Testis (tissue), 3 donors: ENCODE data around the gene SDC3. TPM values are rescaled to one million over a fixed set of nuclear protein-coding genes. Genes with fewer than 3 reads are reported as not detected.
A peak's percentile ranks its signal among the peaks of the same experiment; 100 is the strongest.

Experiments
- DNase-seq: peaks from one replicate; pipeline ENCODE4 v3.0.0-alpha.2; 2019
- H3K27ac ChIP-seq, 2 donors: fragments of 200-600 bp; sonication (generic); one replicate each; pipeline ENCODE4 v1.5.1; 2019
- H3K27me3 ChIP-seq: fragments of 200-600 bp; sonication (generic); one replicate; pipeline ENCODE4 v1.5.1; 2019
- H3K36me3 ChIP-seq: fragments of 200-600 bp; sonication (generic); one replicate; pipeline ENCODE4 v1.5.1; 2017; ENCODE audit warnings: low read depth; ENCODE audit errors: missing control alignments
- H3K4me1 ChIP-seq: fragments of 200-600 bp; sonication (generic); one replicate; pipeline ENCODE4 v1.5.1; 2019
- H3K4me3 ChIP-seq, 2 donors: fragments of 200-600 bp; sonication (generic); one replicate each; pipeline ENCODE4 v1.5.1; 2017 to 2019
- H3K9me3 ChIP-seq: fragments of 200-600 bp; sonication (generic); one replicate; pipeline ENCODE4 v1.5.1; 2017
- POLR2A ChIP-seq: fragments of 450-650 bp; IDR thresholded peaks from one replicate; pipeline ENCODE4 v1.6.1; 2017; ENCODE audit warnings: antibody characterized with exemption, mild to moderate bottlenecking, moderate library complexity
- WGBS, 2 donors: methylation state at CpG; one replicate each; pipeline ENCODE4 v1.1.5; 2018; 5-methylcytosine and 5-hydroxymethylcytosine counted together
- intact Hi-C: fragments of 100-400 bp; cut with DNase I; formaldehyde crosslinking; loops from one replicate; pipeline ENCODE4 v1.15.1; 2023; ENCODE audit warnings: low total_unique reads
- polyA plus RNA-seq: library from polyadenylated mRNA; stranded (reverse); fragments of 350-450 nt; fragmentation: Illumina TruSeq; extraction: RNeasy Lipid Tissue Mini Kit (QIAGEN cat#74804); gene quantifications from one replicate; pipeline ENCODE4 v1.2.3, GENCODE V29; 2014; ENCODE audit warnings: low read depth, low replicate concordance; ENCODE audit not compliant: insufficient read depth
- total RNA-seq, 2 donors: library from RNA; depleted of rRNA; stranded (reverse); fragments of >200 nt; gene quantifications; one replicate each; pipeline ENCODE4 v1.2.3, GENCODE V29; 2016
- TF ChIP-seq, protein P1 (sequence below), 3 experiments: fragments of 450-650 bp in 2 of 3; fragments of 200-600 bp in 1 of 3; sonication (generic) in 1 of 3; IDR thresholded peaks; one replicate each; pipeline ENCODE4 v1.5.1; 2016 to 2019; ENCODE audit warnings: antibody characterized with exemption in 3 of 3, mild to moderate bottlenecking in 2 of 3, moderate library complexity in 1 of 3

The SDC3 gene
- total and polyA plus RNA-seq, 3 donors from 2014 or later: 3.9 to 21.2 (median 6.9) TPM

DNA sequence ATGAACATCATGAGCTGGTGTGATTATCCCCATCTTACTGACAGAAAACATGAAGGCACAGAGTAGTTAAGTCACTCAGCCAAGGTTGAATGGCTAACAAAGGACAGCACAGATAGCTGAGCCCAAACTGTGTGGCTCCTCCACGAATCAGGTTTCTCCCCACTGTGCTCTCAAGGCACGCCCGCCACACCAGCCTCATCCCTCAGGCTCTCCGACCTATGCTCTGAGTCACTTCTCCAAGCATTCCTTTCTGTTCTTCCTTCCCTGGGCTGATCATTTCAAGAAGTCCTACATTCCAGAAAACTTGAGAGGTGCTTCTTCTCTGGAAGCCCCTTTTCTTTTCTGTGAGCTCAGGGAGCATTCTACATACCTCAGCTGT, 25.3 kb upstream of the SDC3 start:
- Histone ChIP-seq H3K4me1 (no peaks in the 10 kb centered on the region), H3K27ac (no peak overlapping the region), H3K9me3 (no peaks in the 10 kb centered on the region), H3K27me3 (no peaks in the 10 kb centered on the region), H3K4me3 (no peak overlapping the region), H3K36me3 (no peaks in the 10 kb centered on the region)
- WGBS, 2 donors: 83 to 86% methylated on average over 4 of the region's 4 CpGs
- TF ChIP-seq, protein P1, sequence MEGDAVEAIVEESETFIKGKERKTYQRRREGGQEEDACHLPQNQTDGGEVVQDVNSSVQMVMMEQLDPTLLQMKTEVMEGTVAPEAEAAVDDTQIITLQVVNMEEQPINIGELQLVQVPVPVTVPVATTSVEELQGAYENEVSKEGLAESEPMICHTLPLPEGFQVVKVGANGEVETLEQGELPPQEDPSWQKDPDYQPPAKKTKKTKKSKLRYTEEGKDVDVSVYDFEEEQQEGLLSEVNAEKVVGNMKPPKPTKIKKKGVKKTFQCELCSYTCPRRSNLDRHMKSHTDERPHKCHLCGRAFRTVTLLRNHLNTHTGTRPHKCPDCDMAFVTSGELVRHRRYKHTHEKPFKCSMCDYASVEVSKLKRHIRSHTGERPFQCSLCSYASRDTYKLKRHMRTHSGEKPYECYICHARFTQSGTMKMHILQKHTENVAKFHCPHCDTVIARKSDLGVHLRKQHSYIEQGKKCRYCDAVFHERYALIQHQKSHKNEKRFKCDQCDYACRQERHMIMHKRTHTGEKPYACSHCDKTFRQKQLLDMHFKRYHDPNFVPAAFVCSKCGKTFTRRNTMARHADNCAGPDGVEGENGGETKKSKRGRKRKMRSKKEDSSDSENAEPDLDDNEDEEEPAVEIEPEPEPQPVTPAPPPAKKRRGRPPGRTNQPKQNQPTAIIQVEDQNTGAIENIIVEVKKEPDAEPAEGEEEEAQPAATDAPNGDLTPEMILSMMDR (IDR thresholded peaks at IDR 0.05): no peak
- no peak for TF ChIP-seq POLR2A
- intact Hi-C loops: no loop called here
- no peak for DNase-seq

DNA sequence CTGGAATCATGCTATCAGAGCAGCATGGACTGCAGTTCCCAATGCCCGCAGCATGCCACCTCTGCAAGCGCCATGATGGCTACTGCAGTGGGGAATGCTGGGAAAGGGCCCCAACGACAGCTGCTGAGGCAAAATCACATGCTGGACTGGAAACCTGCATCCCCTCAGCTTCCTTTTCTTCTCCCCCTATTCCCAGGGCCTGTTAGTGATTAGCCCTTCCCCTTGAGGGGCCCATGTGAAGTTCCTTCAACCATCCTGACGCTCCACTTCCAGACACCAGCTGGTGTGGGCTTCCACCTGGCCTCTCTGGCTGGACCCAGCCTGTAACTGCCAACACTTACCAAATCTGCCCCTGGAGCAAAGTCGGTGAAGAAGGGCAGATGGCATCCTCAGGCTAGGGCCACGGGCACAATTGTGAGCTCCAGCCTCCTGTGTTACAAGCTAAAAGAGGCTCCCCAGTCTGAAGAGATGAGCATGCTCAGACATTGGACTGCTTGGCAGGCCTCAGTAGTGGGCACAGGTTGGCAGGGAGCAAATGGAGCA, 22.1 kb upstream of the SDC3 start:
- Histone ChIP-seq H3K9me3 (no peaks in the 10 kb centered on the region), H3K4me1 (no peaks in the 10 kb centered on the region), H3K27ac (no peak overlapping the region), H3K4me3 (no peak overlapping the region), H3K36me3 (no peaks in the 10 kb centered on the region), H3K27me3 (no peaks in the 10 kb centered on the region)
- intact Hi-C loops: no loop called here
- 61 to 85% methylated on average over 6 of the region's 6 CpGs for WGBS, 2 donors
- no peak for TF ChIP-seq POLR2A
- TF ChIP-seq, protein P1 (IDR thresholded peaks at IDR 0.05): no peak
- DNase-seq: no peak

DNA sequence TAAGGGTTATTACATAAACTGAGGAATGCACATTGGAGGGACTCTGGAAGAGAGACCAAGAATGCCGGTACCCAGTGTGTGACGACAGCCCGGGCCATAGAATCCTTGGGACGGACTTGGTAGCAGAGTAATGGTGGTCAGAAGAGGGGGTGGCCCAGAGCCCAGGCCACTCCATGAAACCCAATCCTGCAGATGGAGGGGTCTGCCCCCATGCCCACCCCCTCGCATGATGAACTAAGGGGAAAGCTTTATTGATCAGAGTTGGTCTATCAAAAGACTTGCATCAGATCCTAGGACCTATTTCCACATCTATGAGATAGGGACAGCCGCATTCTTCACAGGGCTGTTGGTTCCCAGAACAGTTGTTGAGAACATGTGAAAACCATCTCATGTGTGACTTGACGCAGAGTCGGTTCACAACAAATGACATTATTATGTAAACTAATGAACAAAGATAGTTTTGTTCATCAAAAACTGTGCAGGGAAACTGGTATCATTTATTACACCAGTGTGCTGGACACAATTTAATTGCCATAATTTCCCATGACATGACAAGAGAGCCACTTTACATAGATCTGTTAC, 21.5 kb upstream of the SDC3 start:
- 79 to 88% methylated on average over 8 of the region's 8 CpGs for WGBS, 2 donors
- no peak for TF ChIP-seq POLR2A
- intact Hi-C loops: no loop called here
- no peak for DNase-seq
- Histone ChIP-seq H3K9me3 (no peaks in the 10 kb centered on the region), H3K4me1 (no peaks in the 10 kb centered on the region), H3K4me3 (no peak overlapping the region), H3K36me3 (no peaks in the 10 kb centered on the region), H3K27ac (no peak overlapping the region), H3K27me3 (no peaks in the 10 kb centered on the region)

DNA sequence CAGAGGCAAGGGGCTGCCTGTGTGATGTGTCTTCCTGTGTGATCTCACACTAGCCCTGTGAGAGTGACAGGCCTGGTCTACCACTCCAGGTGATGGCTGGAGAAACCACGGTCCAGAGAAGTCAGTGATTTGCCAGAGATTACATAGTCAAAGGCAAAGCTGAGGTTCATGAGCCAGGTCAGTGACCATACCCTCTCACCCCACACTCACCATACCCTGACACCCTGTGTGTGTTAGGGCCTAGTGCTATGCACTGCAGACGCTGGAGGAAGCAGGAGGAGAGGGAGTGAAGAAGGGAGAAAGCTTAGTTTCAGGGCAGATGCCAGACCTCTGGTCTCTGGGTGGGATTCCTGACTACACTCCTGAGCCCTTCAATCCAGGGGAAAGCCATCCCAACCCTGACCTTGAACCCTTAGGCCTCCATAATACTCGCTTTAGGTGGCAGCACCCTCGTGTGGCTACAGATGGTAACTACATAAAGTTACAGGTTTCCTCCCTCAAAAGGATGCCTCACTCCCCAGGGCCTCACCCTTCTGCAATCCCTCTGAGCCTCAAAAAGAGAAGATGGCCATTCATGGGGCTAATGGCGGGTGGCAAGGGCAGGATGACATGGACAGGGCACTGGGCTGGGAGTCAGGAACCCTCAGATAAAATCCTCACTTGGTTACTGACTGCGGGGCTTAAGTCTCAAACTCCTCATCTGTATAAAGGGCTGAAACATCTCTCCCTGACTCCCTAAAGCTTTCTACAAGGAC, 20.8 kb upstream of the SDC3 start:
- Histone ChIP-seq H3K27me3 (no peaks in the 10 kb centered on the region), H3K9me3 (no peaks in the 10 kb centered on the region), H3K36me3 (no peaks in the 10 kb centered on the region), H3K27ac (no peak overlapping the region), H3K4me1 (no peaks in the 10 kb centered on the region), H3K4me3 (no peak overlapping the region)
- TF ChIP-seq, protein P1 (IDR thresholded peaks at IDR 0.05): peak; percentile 47 to 73 (median 52)
- no peak for TF ChIP-seq POLR2A
- peak; percentile 54 for DNase-seq
- intact Hi-C loops: no loop called here
- WGBS, 2 donors: 57 to 66% methylated on average over 6 of the region's 6 CpGs

DNA sequence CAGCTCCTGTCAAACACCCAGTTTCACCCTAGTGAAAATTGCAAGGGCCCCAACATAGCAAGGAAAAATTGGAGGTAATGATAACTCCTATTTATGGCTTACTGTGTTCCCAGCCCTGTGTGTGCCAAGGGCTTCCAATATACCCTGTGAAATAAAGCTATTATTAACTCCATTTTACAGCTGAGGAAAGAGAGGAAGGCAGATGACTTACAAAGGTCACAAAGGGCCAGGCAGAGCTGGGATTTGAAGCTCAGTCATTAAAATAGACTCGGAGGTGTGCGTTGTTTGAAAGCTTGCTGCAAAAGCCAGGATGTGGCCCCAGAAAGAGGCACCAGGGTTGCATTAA, 20.2 kb upstream of the SDC3 start:
- no peaks in the 10 kb centered on the region for H3K27me3 ChIP-seq
- no peak overlapping the region for H3K4me3 ChIP-seq
- DNase-seq: no peak
- H3K9me3 ChIP-seq: no peaks in the 10 kb centered on the region
- H3K36me3 ChIP-seq: no peaks in the 10 kb centered on the region
- 78 to 97% methylated on average over 2 of the region's 2 CpGs for WGBS, 2 donors
- H3K4me1 ChIP-seq: no peaks in the 10 kb centered on the region
- TF ChIP-seq, protein P1 (IDR thresholded peaks at IDR 0.05): no peak
- no peak for TF ChIP-seq POLR2A
- intact Hi-C loops: no loop called here
- H3K27ac ChIP-seq: no peak overlapping the region
